ENCODE measurements around the gene SCAPER.

- TF ChIP-seq CTCF (IDR thresholded peaks at IDR 0.05) (no peak), CHD2 (IDR thresholded peaks at IDR 0.05; ENCODE audit: low read length, partially characterized antibody) (no peak), RAD21 (conservative IDR thresholded peaks at IDR 0.05 in 1 of 2, IDR thresholded peaks at IDR 0.05 in 1 of 2) (no peak), NFE2L2 (conservative IDR thresholded peaks at IDR 0.05; ENCODE audit: low read length) (peak; percentile 59; the same call in 1 of the 2 replicates), MYC (IDR thresholded peaks at IDR 0.05; ENCODE audit: borderline replicate concordance, low read length) (no peak)
Observed at GRCh38 chr15:76328106-76328696, 576.9 kb downstream of the SCAPER start.

Measured in A549 (cell line).